ENCODE results near the gene RAB11FIP2. TPM values are rescaled to one million over a fixed set of nuclear protein-coding genes. Genes with fewer than 3 reads are reported as not detected.
A peak's percentile ranks its signal among the peaks of the same experiment; 100 is the strongest.

RAB11FIP2 gene
- total and polyA plus RNA-seq, 2 donors (not counting 1 experiment from before 2014, with no cell fraction given), result 13.6 to 17.5 TPM

DNA sequence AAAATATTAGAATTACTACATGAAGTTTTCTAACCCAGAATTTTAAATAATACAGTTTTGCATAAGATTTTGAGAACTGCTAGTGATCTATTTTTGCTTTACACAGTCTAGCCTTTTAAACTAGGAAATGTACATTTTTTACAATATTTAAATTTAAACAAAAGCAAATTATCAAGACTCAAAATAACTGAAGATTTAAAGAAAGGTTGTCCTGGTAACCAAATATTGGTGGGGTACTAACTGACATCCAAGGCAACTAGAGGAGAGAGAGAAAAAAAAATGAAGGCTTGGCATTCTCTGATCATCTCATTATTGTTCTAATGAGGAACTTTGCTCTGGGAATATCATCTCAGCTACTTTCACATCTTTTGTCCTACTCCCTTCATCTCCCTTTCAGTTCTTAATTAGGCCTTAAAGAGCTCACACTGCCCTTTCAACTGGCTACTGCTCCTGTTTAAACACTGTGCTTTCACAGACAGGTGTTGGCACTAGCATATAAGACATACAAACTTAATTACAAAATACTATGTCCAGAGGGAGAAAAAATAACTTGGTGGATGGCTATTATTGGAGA lies 33.7 kb downstream of the RAB11FIP2 start:
- Histone ChIP-seq H3K79me2 (ENCODE audit: control insufficient read depth, insufficient read depth, low read length) (no peaks in the 10 kb centered on the region), H2AFZ (ENCODE audit: low read length) (no peak overlapping the region), H3K4me3 (replicated peaks in 1 of 4; ENCODE audit: control extremely low read depth in 1 of 4, insufficient read depth in 1 of 4, low read depth in 3 of 4, low read length in 4 of 4) (no peak overlapping the region), H3K9ac (ENCODE audit: insufficient read depth, low read length) (no peak overlapping the region), H3K9me3 (ENCODE audit: control insufficient read depth, insufficient read depth, low read depth, low read length) (no peaks in the 10 kb centered on the region), H4K20me1 (ENCODE audit: control insufficient read depth, extremely low read depth, insufficient read depth, low read length) (no peaks in the 10 kb centered on the region), H3K4me2 (ENCODE audit: extremely low read depth, insufficient read depth, low read length) (no peak overlapping the region), H3K4me1 (ENCODE audit: control insufficient read depth, extremely low read depth, insufficient read depth, low read length) (no peaks in the 10 kb centered on the region), H3K27ac (ENCODE audit: insufficient read depth, low read length) (no peak overlapping the region), H3K36me3 (ENCODE audit: control insufficient read depth, insufficient read depth, low read length) (no peaks in the 10 kb centered on the region), H3K27me3 (ENCODE audit: control insufficient read depth, insufficient read depth, low read length) (no peaks in the 10 kb centered on the region)
- TF ChIP-seq CTCF (conservative IDR thresholded peaks at IDR 0.05 in 1 of 2, IDR thresholded peaks at IDR 0.05 in 1 of 2; ENCODE audit: low read depth in 1 of 2, low read length in 2 of 2) (no peak), EZH2 (IDR thresholded peaks at IDR 0.05; ENCODE audit: low read length, missing control alignments) (no peak)
- DNase-seq (ENCODE audit: low read depth in 2 of 2), result no peak

DNA sequence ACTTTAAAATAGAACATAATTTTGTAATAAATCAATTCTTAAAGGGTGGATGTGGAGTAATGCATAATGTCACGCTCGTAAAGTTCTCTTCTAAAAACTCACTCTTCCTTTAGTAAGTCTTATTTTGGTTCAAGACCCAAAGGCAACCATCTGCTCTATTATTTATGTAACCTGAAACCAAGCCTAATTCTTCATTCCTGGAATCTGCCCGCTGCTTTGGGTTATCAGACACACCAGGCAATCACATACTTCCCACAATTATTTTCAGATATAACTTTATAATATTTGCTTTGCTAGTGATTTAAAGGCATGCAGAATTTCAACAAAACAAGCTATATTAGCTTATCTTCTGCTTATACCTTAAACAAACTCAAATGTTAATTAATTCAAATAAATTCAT lies 39.0 kb downstream of the RAB11FIP2 start:
- Histone ChIP-seq H3K27ac (ENCODE audit: insufficient read depth, low read length) (no peak overlapping the region), H3K9ac (ENCODE audit: insufficient read depth, low read length) (no peak overlapping the region), H3K36me3 (ENCODE audit: control insufficient read depth, insufficient read depth, low read length) (peaks cover 1% of the 10 kb centered on the region), H3K79me2 (ENCODE audit: control insufficient read depth, insufficient read depth, low read length) (no peaks in the 10 kb centered on the region), H3K4me1 (ENCODE audit: control insufficient read depth, extremely low read depth, insufficient read depth, low read length) (no peaks in the 10 kb centered on the region), H4K20me1 (ENCODE audit: control insufficient read depth, extremely low read depth, insufficient read depth, low read length) (no peaks in the 10 kb centered on the region), H3K9me3 (ENCODE audit: control insufficient read depth, insufficient read depth, low read depth, low read length) (no peaks in the 10 kb centered on the region), H3K27me3 (ENCODE audit: control insufficient read depth, insufficient read depth, low read length) (no peaks in the 10 kb centered on the region), H2AFZ (ENCODE audit: low read length) (no peak overlapping the region), H3K4me3 (replicated peaks in 1 of 4; ENCODE audit: control extremely low read depth in 1 of 4, insufficient read depth in 1 of 4, low read depth in 3 of 4, low read length in 4 of 4) (no peak overlapping the region), H3K4me2 (ENCODE audit: extremely low read depth, insufficient read depth, low read length) (no peak overlapping the region)
- peak in 1 of 2 donors; percentile 2 for DNase-seq (ENCODE audit: low read depth in 2 of 2)
- no peak for TF ChIP-seq EZH2 (IDR thresholded peaks at IDR 0.05; ENCODE audit: low read length, missing control alignments)
- no peak for TF ChIP-seq CTCF (conservative IDR thresholded peaks at IDR 0.05 in 1 of 2, IDR thresholded peaks at IDR 0.05 in 1 of 2; ENCODE audit: low read depth in 1 of 2, low read length in 2 of 2)

GRCh38 chr10:118003126-118003525 lies 43.6 kb downstream of the RAB11FIP2 start:
- no peaks in the 10 kb centered on the region for H3K9me3 ChIP-seq (ENCODE audit: control insufficient read depth, insufficient read depth, low read depth, low read length)
- no peak overlapping the region for H2AFZ ChIP-seq (ENCODE audit: low read length)
- no peaks in the 10 kb centered on the region for H3K79me2 ChIP-seq (ENCODE audit: control insufficient read depth, insufficient read depth, low read length)
- TF ChIP-seq EZH2 (IDR thresholded peaks at IDR 0.05; ENCODE audit: low read length, missing control alignments) (no peak), CTCF (conservative IDR thresholded peaks at IDR 0.05 in 1 of 2, IDR thresholded peaks at IDR 0.05 in 1 of 2; ENCODE audit: low read depth in 1 of 2, low read length in 2 of 2) (no peak)
- H4K20me1 ChIP-seq (ENCODE audit: control insufficient read depth, extremely low read depth, insufficient read depth, low read length), result no peaks in the 10 kb centered on the region
- no peak overlapping the region for H3K9ac ChIP-seq (ENCODE audit: insufficient read depth, low read length)
- DNase-seq (ENCODE audit: low read depth in 2 of 2), result peak in 1 of 2 donors; percentile 8
- no peak overlapping the region for H3K27ac ChIP-seq (ENCODE audit: insufficient read depth, low read length)
- no peaks in the 10 kb centered on the region for H3K4me1 ChIP-seq (ENCODE audit: control insufficient read depth, extremely low read depth, insufficient read depth, low read length)
- no peaks in the 10 kb centered on the region for H3K27me3 ChIP-seq (ENCODE audit: control insufficient read depth, insufficient read depth, low read length)
- no peak overlapping the region for H3K4me2 ChIP-seq (ENCODE audit: extremely low read depth, insufficient read depth, low read length)
- peaks cover 1% of the 10 kb centered on the region for H3K36me3 ChIP-seq (ENCODE audit: control insufficient read depth, insufficient read depth, low read length)
- H3K4me3 ChIP-seq (replicated peaks in 1 of 4; ENCODE audit: control extremely low read depth in 1 of 4, insufficient read depth in 1 of 4, low read depth in 3 of 4, low read length in 4 of 4), result no peak overlapping the region

Measured in fibroblast of lung (primary cell).